ENCODE results near the gene SHISA2. TPM values are rescaled to one million over a fixed set of nuclear protein-coding genes. Genes with fewer than 3 reads are reported as not detected.
"Not testable (repeated sequence)": the region's sequence is repeated elsewhere in the genome, so short reads cannot be mapped to it uniquely, and the experiment has no call there.

The SHISA2 gene
- total RNA-seq = under 1 TPM in 1 of 3 donors, not detected in 2; 0.11 TPM
- not detected for total RNA-seq (2013)

DNA sequence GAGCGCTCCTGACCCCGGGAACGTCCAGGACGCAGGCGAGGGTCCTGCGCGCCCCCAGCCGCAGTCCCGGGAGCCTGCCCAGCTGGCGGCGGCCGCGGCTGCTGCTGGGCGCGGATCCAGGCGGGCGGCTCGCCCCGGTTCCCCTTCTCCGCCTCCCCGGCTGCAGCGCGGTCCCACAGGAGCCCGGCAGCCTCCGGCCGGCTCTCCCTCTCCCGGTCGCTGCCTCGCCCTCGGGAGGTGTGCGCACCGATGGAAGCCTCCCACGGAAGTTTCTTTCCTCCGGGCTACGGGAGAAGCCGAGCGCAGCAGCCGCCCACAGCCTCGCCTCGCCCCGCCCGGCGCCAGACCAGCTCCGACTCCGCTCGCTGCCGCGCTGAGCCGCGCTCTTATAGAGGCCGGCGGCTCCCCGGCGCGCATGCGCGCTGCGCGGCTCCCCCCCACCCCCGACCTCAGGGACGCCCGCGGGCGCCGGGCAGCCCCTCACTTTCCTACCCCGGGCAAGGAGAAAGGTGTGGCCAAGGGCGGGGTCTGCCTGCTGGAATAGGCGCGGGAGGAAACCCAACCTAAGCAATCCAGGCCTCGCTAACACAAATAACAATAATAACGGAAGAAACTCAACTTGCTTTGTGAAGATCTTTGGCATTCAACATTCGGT lies at the start of gene SHISA2:
Gene SHISA2 (minus strand): TSS at position 360 of the 655 bp plus-strand sequence. CDS start 1,041 bp downstream, outside the sequence.
- intact Hi-C loops (cut with micrococcal nuclease) = no loop called here
- H3K4me1 ChIP-seq (ENCODE audit: control insufficient read depth, insufficient read depth, low read length) = peaks cover 11% of the 10 kb centered on the region
- peaks cover 44 to 68% of the 10 kb centered on the region in 2 donors for H3K27me3 Mint-ChIP-seq (ENCODE audit: low read depth in 2 of 2)
- no peak within 1 kb of the TSS for H3K27ac Mint-ChIP-seq
- peak; percentile 52 to 84 (median 68) for ATAC-seq
- H3K9me3 ChIP-seq (ENCODE audit: control insufficient read depth, insufficient read depth, low read length) = no peaks in the 10 kb centered on the region
- peak within 1 kb of the TSS; percentile 55 for H3K4me3 Mint-ChIP-seq
- H3K9me3 Mint-ChIP-seq = no peaks in the 10 kb centered on the region
- no peaks in the 10 kb centered on the region for H3K36me3 ChIP-seq (ENCODE audit: control insufficient read depth, insufficient read depth, low read length)
- no peak for TF ChIP-seq CTCF (IDR thresholded peaks at IDR 0.05)
- peak in 1 of 2 donors; percentile 76 for DNase-seq
- H3K4me1 Mint-ChIP-seq = peaks cover 0 to 8% of the 10 kb centered on the region in 2 donors
- no peak within 1 kb of the TSS for H3K4me3 ChIP-seq (ENCODE audit: low read length)
- 2% methylated on average over 72 of the region's 72 CpGs for WGBS (ENCODE audit: insufficient coverage)
- H3K27me3 ChIP-seq (ENCODE audit: control insufficient read depth, insufficient read depth, low read length) = peaks cover 24% of the 10 kb centered on the region
- H3K27ac ChIP-seq (ENCODE audit: low read length) = no peak within 1 kb of the TSS
- no peaks in the 10 kb centered on the region for H3K36me3 Mint-ChIP-seq

- Histone ChIP-seq H3K27ac (ENCODE audit: low read length) (no peak overlapping the region), H3K27me3 (ENCODE audit: control insufficient read depth, insufficient read depth, low read length) (no peaks in the 10 kb centered on the region), H3K4me1 (ENCODE audit: control insufficient read depth, insufficient read depth, low read length) (no peaks in the 10 kb centered on the region), H3K4me3 (ENCODE audit: low read length) (no peak overlapping the region), H3K36me3 (ENCODE audit: control insufficient read depth, insufficient read depth, low read length) (no peaks in the 10 kb centered on the region), H3K9me3 (ENCODE audit: control insufficient read depth, insufficient read depth, low read length) (no peaks in the 10 kb centered on the region)
- Mint-ChIP-seq H3K27me3 (ENCODE audit: low read depth in 2 of 2) (peaks cover 20 to 43% of the 10 kb centered on the region in 2 donors), H3K36me3 (no peaks in the 10 kb centered on the region), H3K4me1 (no peaks in the 10 kb centered on the region), H3K9me3 (no peaks in the 10 kb centered on the region), H3K4me3 (no peak overlapping the region), H3K27ac (no peak overlapping the region)
- 77% methylated on average over 14 of the region's 14 CpGs for WGBS (ENCODE audit: insufficient coverage)
- DNase-seq (no peak), ATAC-seq (no peak)
- intact Hi-C loops (cut with micrococcal nuclease) = no loop called here
- no peak for TF ChIP-seq CTCF (IDR thresholded peaks at IDR 0.05)
Measured at GRCh38 chr13:26095846-26096610, 44.2 kb upstream of the SHISA2 start.

- Histone ChIP-seq H3K4me3 (ENCODE audit: low read length) (no peak overlapping the region), H3K27me3 (ENCODE audit: control insufficient read depth, insufficient read depth, low read length) (peaks cover 2% of the 10 kb centered on the region), H3K4me1 (ENCODE audit: control insufficient read depth, insufficient read depth, low read length) (no peaks in the 10 kb centered on the region), H3K36me3 (ENCODE audit: control insufficient read depth, insufficient read depth, low read length) (no peaks in the 10 kb centered on the region), H3K9me3 (ENCODE audit: control insufficient read depth, insufficient read depth, low read length) (no peaks in the 10 kb centered on the region), H3K27ac (ENCODE audit: low read length) (no peak overlapping the region)
- DNase-seq = no peak
- Mint-ChIP-seq H3K4me3 (no peak overlapping the region), H3K9me3 (no peaks in the 10 kb centered on the region), H3K4me1 (no peaks in the 10 kb centered on the region), H3K27me3 (ENCODE audit: low read depth in 2 of 2) (peaks cover 20 to 43% of the 10 kb centered on the region in 2 donors), H3K27ac (no peak overlapping the region), H3K36me3 (no peaks in the 10 kb centered on the region)
- ATAC-seq = no peak
- TF ChIP-seq CTCF (IDR thresholded peaks at IDR 0.05) = no peak
- no CpG with 5 or more reads among the region's 1 CpG for whole genome bisulfite sequencing (ENCODE audit: insufficient coverage)
- intact Hi-C loops (cut with micrococcal nuclease) = no loop called here
Measured at GRCh38 chr13:26095338-26095737, 43.5 kb upstream of the SHISA2 start.

GRCh38 chr13:26076821-26077220 lies 25.0 kb upstream of the SHISA2 start:
- DNase-seq; H3K4me3 Mint-ChIP-seq; H3K36me3 Mint-ChIP-seq; H3K4me1 ChIP-seq (ENCODE audit: control insufficient read depth, insufficient read depth, low read length); H3K36me3 ChIP-seq (ENCODE audit: control insufficient read depth, insufficient read depth, low read length); H3K27ac ChIP-seq (ENCODE audit: low read length); H3K4me1 Mint-ChIP-seq; H3K27me3 ChIP-seq (ENCODE audit: control insufficient read depth, insufficient read depth, low read length); ATAC-seq; H3K9me3 ChIP-seq (ENCODE audit: control insufficient read depth, insufficient read depth, low read length); H3K9me3 Mint-ChIP-seq; H3K4me3 ChIP-seq (ENCODE audit: low read length); intact Hi-C loops (cut with micrococcal nuclease); H3K27ac Mint-ChIP-seq: not testable (repeated sequence)
- WGBS (ENCODE audit: insufficient coverage) = 85% methylated on average over 5 of the region's 5 CpGs
- peaks cover 14 to 41% of the 10 kb centered on the region in 2 donors for H3K27me3 Mint-ChIP-seq (ENCODE audit: low read depth in 2 of 2)

All from natural killer cell (primary cell).